Measurements from ENCODE around the gene ZNF79.

The ZNF79 gene

GRCh38 chr9:127488946-127489345 lies 64.8 kb downstream of the ZNF79 start:
- TF ChIP-seq FOXM1 (IDR thresholded peaks at IDR 0.05; ENCODE audit: borderline replicate concordance, low read depth) (no peak), CREB1 (IDR thresholded peaks at IDR 0.05; ENCODE audit: low read depth) (no peak), TCF12 (IDR thresholded peaks at IDR 0.05; ENCODE audit: low read depth) (no peak)

GRCh38 chr9:127489471-127490115 lies 65.4 kb downstream of the ZNF79 start:
- no peak for TF ChIP-seq RAD21 (IDR thresholded peaks at IDR 0.05; ENCODE audit: low read depth)
- TF ChIP-seq NFIC (IDR thresholded peaks at IDR 0.05): no peak
- no peak for TF ChIP-seq REST (IDR thresholded peaks at IDR 0.05; ENCODE audit: low read depth)
- TF ChIP-seq FOXM1 (IDR thresholded peaks at IDR 0.05; ENCODE audit: borderline replicate concordance, low read depth): no peak
- TF ChIP-seq TEAD4 (IDR thresholded peaks at IDR 0.05): no peak
- no peak for TF ChIP-seq YY1 (IDR thresholded peaks at IDR 0.05; ENCODE audit: low read depth)
- TF ChIP-seq, protein P1, sequence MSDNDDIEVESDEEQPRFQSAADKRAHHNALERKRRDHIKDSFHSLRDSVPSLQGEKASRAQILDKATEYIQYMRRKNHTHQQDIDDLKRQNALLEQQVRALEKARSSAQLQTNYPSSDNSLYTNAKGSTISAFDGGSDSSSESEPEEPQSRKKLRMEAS (IDR thresholded peaks at IDR 0.05): no peak
- TF ChIP-seq EGR1 (IDR thresholded peaks at IDR 0.05): no peak
- no peak for TF ChIP-seq ZBTB7A (IDR thresholded peaks at IDR 0.05; ENCODE audit: low read depth)
- TF ChIP-seq TAF1 (IDR thresholded peaks at IDR 0.05; ENCODE audit: low read depth): no peak
- TF ChIP-seq CEBPB (IDR thresholded peaks at IDR 0.05): no peak

- TF ChIP-seq YY1 (IDR thresholded peaks at IDR 0.05; ENCODE audit: low read depth): no peak
- TF ChIP-seq TAF1 (IDR thresholded peaks at IDR 0.05; ENCODE audit: low read depth): no peak
- TF ChIP-seq TEAD4 (IDR thresholded peaks at IDR 0.05): no peak
- no peak for TF ChIP-seq ZBTB7A (IDR thresholded peaks at IDR 0.05; ENCODE audit: low read depth)
- TF ChIP-seq, protein P2, sequence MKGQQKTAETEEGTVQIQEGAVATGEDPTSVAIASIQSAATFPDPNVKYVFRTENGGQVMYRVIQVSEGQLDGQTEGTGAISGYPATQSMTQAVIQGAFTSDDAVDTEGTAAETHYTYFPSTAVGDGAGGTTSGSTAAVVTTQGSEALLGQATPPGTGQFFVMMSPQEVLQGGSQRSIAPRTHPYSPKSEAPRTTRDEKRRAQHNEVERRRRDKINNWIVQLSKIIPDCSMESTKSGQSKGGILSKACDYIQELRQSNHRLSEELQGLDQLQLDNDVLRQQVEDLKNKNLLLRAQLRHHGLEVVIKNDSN (IDR thresholded peaks at IDR 0.05): no peak
Observed at GRCh38 chr9:127490535-127491230, 66.5 kb downstream of the ZNF79 start.

- no peak for TF ChIP-seq FOXM1 (IDR thresholded peaks at IDR 0.05; ENCODE audit: borderline replicate concordance, low read depth)
- no peak for TF ChIP-seq RAD21 (IDR thresholded peaks at IDR 0.05; ENCODE audit: low read depth)
- TF ChIP-seq YY1 (IDR thresholded peaks at IDR 0.05; ENCODE audit: low read depth): no peak
Observed at GRCh38 chr9:127491516-127491915, 67.3 kb downstream of the ZNF79 start.

GRCh38 chr9:127492616-127493015 lies 68.4 kb downstream of the ZNF79 start:
- TF ChIP-seq TEAD4 (IDR thresholded peaks at IDR 0.05) (no peak), EP300 (IDR thresholded peaks at IDR 0.05; ENCODE audit: borderline replicate concordance) (no peak), TCF12 (IDR thresholded peaks at IDR 0.05; ENCODE audit: low read depth) (no peak), CREB1 (IDR thresholded peaks at IDR 0.05; ENCODE audit: low read depth) (no peak), CEBPB (IDR thresholded peaks at IDR 0.05) (no peak), NFIC (IDR thresholded peaks at IDR 0.05) (no peak), FOXM1 (IDR thresholded peaks at IDR 0.05; ENCODE audit: borderline replicate concordance, low read depth) (no peak), ZBTB7A (IDR thresholded peaks at IDR 0.05; ENCODE audit: low read depth) (no peak), EGR1 (IDR thresholded peaks at IDR 0.05) (no peak), TAF1 (IDR thresholded peaks at IDR 0.05; ENCODE audit: low read depth) (no peak), RAD21 (IDR thresholded peaks at IDR 0.05; ENCODE audit: low read depth) (no peak), YY1 (IDR thresholded peaks at IDR 0.05; ENCODE audit: low read depth) (no peak)
- TF ChIP-seq, protein P1 (IDR thresholded peaks at IDR 0.05): no peak
- TF ChIP-seq, protein P2 (IDR thresholded peaks at IDR 0.05): no peak

DNA sequence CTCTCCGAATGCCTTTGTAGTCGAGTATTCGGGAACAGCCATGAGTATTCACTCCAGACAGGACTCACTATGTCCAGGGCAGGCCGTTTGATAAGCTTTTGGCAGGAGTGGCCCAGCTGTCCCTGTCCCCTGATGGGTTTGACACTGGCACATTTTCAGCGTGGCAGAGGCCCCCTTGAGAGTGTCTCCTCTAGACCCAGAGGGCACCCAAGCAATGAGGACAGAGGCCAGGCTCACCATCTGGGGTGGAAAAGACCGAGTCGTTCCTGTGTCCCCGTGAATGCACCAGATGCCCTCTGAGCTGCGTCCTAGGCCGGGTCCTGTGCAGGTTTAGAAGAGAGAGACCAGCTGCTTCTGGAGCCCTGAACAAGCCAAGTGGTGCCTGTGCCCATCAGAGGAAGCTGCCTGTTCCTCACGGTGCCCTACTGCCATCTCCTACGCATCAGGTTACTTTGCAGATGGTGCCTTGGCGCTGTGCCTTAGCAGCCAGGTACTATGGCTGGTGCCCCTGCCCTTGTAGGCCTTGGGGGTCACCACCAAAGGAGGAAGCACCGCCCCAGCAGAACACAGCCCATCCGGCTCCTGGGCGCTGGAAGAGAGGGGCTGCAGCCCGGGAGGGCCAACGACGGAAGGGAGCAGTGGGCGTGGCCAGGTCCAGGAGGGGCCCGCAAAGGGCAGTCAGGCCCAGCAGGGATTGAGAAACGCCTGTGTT lies 69.6 kb downstream of the ZNF79 start:
- TF ChIP-seq YY1 (IDR thresholded peaks at IDR 0.05; ENCODE audit: low read depth): no peak
- TF ChIP-seq EGR1 (IDR thresholded peaks at IDR 0.05): no peak
- TF ChIP-seq REST (IDR thresholded peaks at IDR 0.05; ENCODE audit: low read depth): no peak
- TF ChIP-seq, protein P2 (IDR thresholded peaks at IDR 0.05): no peak

Measured in Ishikawa (cell line).